Measurements from ENCODE around the gene SPTBN5. TPM values are rescaled to one million over a fixed set of nuclear protein-coding genes. Genes with fewer than 3 reads are reported as not detected.

SPTBN5 gene
- total RNA-seq, 1 experiment from 2014 or later: 2.5 TPM

- TF ChIP-seq, protein P1, sequence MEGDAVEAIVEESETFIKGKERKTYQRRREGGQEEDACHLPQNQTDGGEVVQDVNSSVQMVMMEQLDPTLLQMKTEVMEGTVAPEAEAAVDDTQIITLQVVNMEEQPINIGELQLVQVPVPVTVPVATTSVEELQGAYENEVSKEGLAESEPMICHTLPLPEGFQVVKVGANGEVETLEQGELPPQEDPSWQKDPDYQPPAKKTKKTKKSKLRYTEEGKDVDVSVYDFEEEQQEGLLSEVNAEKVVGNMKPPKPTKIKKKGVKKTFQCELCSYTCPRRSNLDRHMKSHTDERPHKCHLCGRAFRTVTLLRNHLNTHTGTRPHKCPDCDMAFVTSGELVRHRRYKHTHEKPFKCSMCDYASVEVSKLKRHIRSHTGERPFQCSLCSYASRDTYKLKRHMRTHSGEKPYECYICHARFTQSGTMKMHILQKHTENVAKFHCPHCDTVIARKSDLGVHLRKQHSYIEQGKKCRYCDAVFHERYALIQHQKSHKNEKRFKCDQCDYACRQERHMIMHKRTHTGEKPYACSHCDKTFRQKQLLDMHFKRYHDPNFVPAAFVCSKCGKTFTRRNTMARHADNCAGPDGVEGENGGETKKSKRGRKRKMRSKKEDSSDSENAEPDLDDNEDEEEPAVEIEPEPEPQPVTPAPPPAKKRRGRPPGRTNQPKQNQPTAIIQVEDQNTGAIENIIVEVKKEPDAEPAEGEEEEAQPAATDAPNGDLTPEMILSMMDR (IDR thresholded peaks at IDR 0.05; ENCODE audit: insufficient read depth in 1 of 2, low read depth in 1 of 2, low read length in 1 of 2, severe bottlenecking in 1 of 2, unreplicated experiment in 1 of 2): no peak
- Mint-ChIP-seq H3K4me1 (ENCODE audit: low read depth, unreplicated experiment) (peaks cover 4% of the 10 kb centered on the region), H3K4me3 (ENCODE audit: unreplicated experiment) (no peak overlapping the region), H3K36me3 (ENCODE audit: insufficient read depth, unreplicated experiment) (peaks cover 24% of the 10 kb centered on the region), H3K27me3 (ENCODE audit: insufficient read depth, unreplicated experiment) (no peaks in the 10 kb centered on the region), H3K27ac (ENCODE audit: unreplicated experiment) (no peak overlapping the region), H3K9me3 (ENCODE audit: unreplicated experiment) (no peaks in the 10 kb centered on the region)
- no peaks in the 10 kb centered on the region for H3K4me1 ChIP-seq
- no TSS peak for BruUV-seq (replicated peaks)
- no peaks in the 10 kb centered on the region for H3K27me3 ChIP-seq (replicated peaks; ENCODE audit: control insufficient read depth, insufficient read depth, low read length)
- no peak for DNase-seq
- intact Hi-C loops (cut with micrococcal nuclease; ENCODE audit: unreplicated experiment): no loop called here
- CTCF ChIA-PET: interaction anchor here (0.7 kb wide), 1 partner anchor 230 kb away, joined by 3 read pairs; no protein-coding TSS in a partner anchor
- no peak overlapping the region for H3K4me3 ChIP-seq (ENCODE audit: low read depth, low read length)
- H3K9me3 ChIP-seq: no peaks in the 10 kb centered on the region
- H3K36me3 ChIP-seq (ENCODE audit: control insufficient read depth, insufficient read depth, low read length): no peaks in the 10 kb centered on the region; the same call in none of the 2 replicates
- POLR2A ChIA-PET: no interaction called here
Observed at GRCh38 chr15:41823502-41823901, 70.4 kb downstream of the SPTBN5 start.

GRCh38 chr15:41822957-41823356 lies 70.9 kb downstream of the SPTBN5 start:
- POLR2A ChIA-PET: no interaction called here
- Mint-ChIP-seq H3K4me1 (ENCODE audit: low read depth, unreplicated experiment) (no peaks in the 10 kb centered on the region), H3K36me3 (ENCODE audit: insufficient read depth, unreplicated experiment) (peaks cover 19% of the 10 kb centered on the region), H3K4me3 (ENCODE audit: unreplicated experiment) (no peak overlapping the region), H3K27ac (ENCODE audit: unreplicated experiment) (no peak overlapping the region), H3K9me3 (ENCODE audit: unreplicated experiment) (no peaks in the 10 kb centered on the region), H3K27me3 (ENCODE audit: insufficient read depth, unreplicated experiment) (no peaks in the 10 kb centered on the region)
- no peaks in the 10 kb centered on the region; the same call in none of the 2 replicates for H3K36me3 ChIP-seq (ENCODE audit: control insufficient read depth, insufficient read depth, low read length)
- no peak overlapping the region for H3K4me3 ChIP-seq (ENCODE audit: low read depth, low read length)
- BruUV-seq (replicated peaks): no TSS peak
- intact Hi-C loops (cut with micrococcal nuclease; ENCODE audit: unreplicated experiment): no loop called here
- no peak for DNase-seq
- no peaks in the 10 kb centered on the region for H3K9me3 ChIP-seq
- no peaks in the 10 kb centered on the region for H3K4me1 ChIP-seq
- CTCF ChIA-PET: no interaction called here
- TF ChIP-seq, protein P1 (IDR thresholded peaks at IDR 0.05; ENCODE audit: insufficient read depth in 1 of 2, low read depth in 1 of 2, low read length in 1 of 2, severe bottlenecking in 1 of 2, unreplicated experiment in 1 of 2): no peak
- no peaks in the 10 kb centered on the region for H3K27me3 ChIP-seq (replicated peaks; ENCODE audit: control insufficient read depth, insufficient read depth, low read length)

DNA sequence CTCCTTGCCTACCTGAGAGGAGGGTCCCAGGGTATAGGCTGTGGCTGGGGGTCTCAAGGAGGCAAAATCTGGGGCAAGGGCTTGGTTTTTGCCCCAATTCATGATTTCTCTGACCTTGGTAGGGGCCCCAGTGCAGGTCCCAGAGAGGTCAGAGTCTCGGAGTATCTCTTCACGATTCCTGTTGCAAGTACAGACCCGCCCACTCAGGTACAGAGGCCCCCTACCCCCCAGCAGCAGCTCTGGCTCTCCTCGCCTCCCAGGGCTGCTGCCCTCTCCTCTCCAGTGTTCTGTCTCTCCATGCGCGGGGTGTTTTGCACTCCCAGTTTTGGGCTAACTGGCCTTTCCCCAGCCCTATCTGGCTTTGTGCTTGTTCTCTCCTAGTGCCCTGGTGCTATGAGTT lies 71.4 kb downstream of the SPTBN5 start:
- Histone ChIP-seq H3K27me3 (replicated peaks; ENCODE audit: control insufficient read depth, insufficient read depth, low read length) (no peaks in the 10 kb centered on the region), H3K36me3 (ENCODE audit: control insufficient read depth, insufficient read depth, low read length) (no peaks in the 10 kb centered on the region; the same call in none of the 2 replicates), H3K4me3 (ENCODE audit: low read depth, low read length) (no peak overlapping the region), H3K4me1 (no peaks in the 10 kb centered on the region), H3K9me3 (no peaks in the 10 kb centered on the region)
- ChIA-PET POLR2A (no interaction called here), CTCF (no interaction called here)
- TF ChIP-seq, protein P1 (IDR thresholded peaks at IDR 0.05; ENCODE audit: insufficient read depth in 1 of 2, low read depth in 1 of 2, low read length in 1 of 2, severe bottlenecking in 1 of 2, unreplicated experiment in 1 of 2): no peak
- Mint-ChIP-seq H3K36me3 (ENCODE audit: insufficient read depth, unreplicated experiment) (peaks cover 15% of the 10 kb centered on the region), H3K4me3 (ENCODE audit: unreplicated experiment) (no peak overlapping the region), H3K4me1 (ENCODE audit: low read depth, unreplicated experiment) (no peaks in the 10 kb centered on the region), H3K9me3 (ENCODE audit: unreplicated experiment) (no peaks in the 10 kb centered on the region), H3K27me3 (ENCODE audit: insufficient read depth, unreplicated experiment) (no peaks in the 10 kb centered on the region), H3K27ac (ENCODE audit: unreplicated experiment) (no peak overlapping the region)
- BruUV-seq (replicated peaks): no TSS peak
- intact Hi-C loops (cut with micrococcal nuclease; ENCODE audit: unreplicated experiment): no loop called here
- DNase-seq: no peak

Measured in Caco-2 (cell line).